Prostate gland (tissue), 2 donors: Measurements from ENCODE around the gene SLC10A7.

Source experiments
- POLR2AphosphoS5 ChIP-seq: sonication (generic); formaldehyde crosslinking; IDR thresholded peaks from one replicate; pipeline ENCODE4 v1.6.1; 2017; ENCODE audit warnings: antibody characterized with exemption
- TF ChIP-seq, protein P1 (sequence below), 4 experiments: fragments of 200-600 bp in 2 of 4; fragments of 450-650 bp in 2 of 4; sonication (generic) in 2 of 4; IDR thresholded peaks; 1 replicate in 3 of 4; 2 replicates in 1 of 4; pipeline ENCODE4 v1.5.1; 2016 to 2019; ENCODE audit warnings: antibody characterized with exemption in 4 of 4, mild to moderate bottlenecking in 2 of 4, moderate library complexity in 2 of 4

DNA sequence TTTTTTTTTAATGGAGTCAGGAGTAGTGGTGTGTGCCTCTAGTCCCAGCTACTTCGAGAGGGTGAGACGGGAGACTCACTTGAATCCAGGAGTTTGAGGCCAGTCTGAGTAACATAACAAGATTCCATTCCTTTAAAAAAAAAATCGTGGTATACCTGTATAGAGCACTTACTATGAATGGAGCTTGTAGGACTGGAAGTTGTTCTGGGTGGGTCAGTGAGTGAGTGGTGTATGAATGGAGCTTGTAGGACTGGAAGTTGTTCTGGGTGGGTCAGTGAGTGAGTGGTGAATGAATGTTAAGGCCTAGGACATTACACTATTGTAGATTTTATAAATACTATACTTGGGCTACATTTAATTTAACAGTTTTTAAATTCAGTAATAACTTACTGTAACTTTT lies 2.9 kb upstream of the SLC10A7 start:
- TF ChIP-seq, protein P1, sequence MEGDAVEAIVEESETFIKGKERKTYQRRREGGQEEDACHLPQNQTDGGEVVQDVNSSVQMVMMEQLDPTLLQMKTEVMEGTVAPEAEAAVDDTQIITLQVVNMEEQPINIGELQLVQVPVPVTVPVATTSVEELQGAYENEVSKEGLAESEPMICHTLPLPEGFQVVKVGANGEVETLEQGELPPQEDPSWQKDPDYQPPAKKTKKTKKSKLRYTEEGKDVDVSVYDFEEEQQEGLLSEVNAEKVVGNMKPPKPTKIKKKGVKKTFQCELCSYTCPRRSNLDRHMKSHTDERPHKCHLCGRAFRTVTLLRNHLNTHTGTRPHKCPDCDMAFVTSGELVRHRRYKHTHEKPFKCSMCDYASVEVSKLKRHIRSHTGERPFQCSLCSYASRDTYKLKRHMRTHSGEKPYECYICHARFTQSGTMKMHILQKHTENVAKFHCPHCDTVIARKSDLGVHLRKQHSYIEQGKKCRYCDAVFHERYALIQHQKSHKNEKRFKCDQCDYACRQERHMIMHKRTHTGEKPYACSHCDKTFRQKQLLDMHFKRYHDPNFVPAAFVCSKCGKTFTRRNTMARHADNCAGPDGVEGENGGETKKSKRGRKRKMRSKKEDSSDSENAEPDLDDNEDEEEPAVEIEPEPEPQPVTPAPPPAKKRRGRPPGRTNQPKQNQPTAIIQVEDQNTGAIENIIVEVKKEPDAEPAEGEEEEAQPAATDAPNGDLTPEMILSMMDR (IDR thresholded peaks at IDR 0.05), result no peak
- no peak for TF ChIP-seq POLR2AphosphoS5
